ENCODE measurements around the gene ASPHD1. TPM values are rescaled to one million over a fixed set of nuclear protein-coding genes. Genes with fewer than 3 reads are reported as not detected.

The ASPHD1 gene
- total and polyA plus RNA-seq, 2 of the 8 experiments (the other 6 are each of a cell fraction or from before 2014, with no cell fraction given) = 14.5 to 18.6 TPM

GRCh38 chr16:29878172-29878571 lies 22.1 kb upstream of the ASPHD1 start (continued):
- no peak for TF ChIP-seq CHD7 (IDR thresholded peaks at IDR 0.05; ENCODE audit: insufficient replicate concordance, low read length)
- no peak for TF ChIP-seq EP300 (IDR thresholded peaks at IDR 0.05; ENCODE audit: borderline replicate concordance in 1 of 2, low read depth in 2 of 2, low read length in 2 of 2)
- TF ChIP-seq JUND (IDR thresholded peaks at IDR 0.05; ENCODE audit: low read length) = no peak
- no peak for TF ChIP-seq E2F6 (IDR thresholded peaks at IDR 0.05)
- no peak for TF ChIP-seq NANOG (IDR thresholded peaks at IDR 0.05; ENCODE audit: insufficient read depth, low read depth, low read length, poor library complexity, severe bottlenecking)
- TF ChIP-seq TAF1 (IDR thresholded peaks at IDR 0.05; ENCODE audit: low read depth, low read length) = no peak
- no peak for TF ChIP-seq SAP30 (IDR thresholded peaks at IDR 0.05; ENCODE audit: insufficient read depth, insufficient replicate concordance, low read length)
- TF ChIP-seq SIRT6 (IDR thresholded peaks at IDR 0.05; ENCODE audit: low read length) = no peak

Data from H1 (cell line).